Putamen (tissue), 1 donor: ENCODE measurements around the gene TSC1.

Source experiments
- DNase-seq: peaks from one replicate; pipeline ENCODE4 v3.0.0-alpha.2; 2016; ENCODE audit warnings: low spot score

Gene TSC1

GRCh38 chr9:132887181-132888120, 57.0 kb downstream of the TSC1 start:
- DNase-seq: no peak

GRCh38 chr9:132886334-132886725, 58.1 kb downstream of the TSC1 start:
- DNase-seq: no peak

GRCh38 chr9:132885720-132886333, 58.6 kb downstream of the TSC1 start:
- DNase-seq: no peak

- DNase-seq: no peak
These were observed 60.8 kb downstream of the TSC1 start for GRCh38 chr9:132883349-132884294.

- no peak for DNase-seq
These were observed 61.8 kb downstream of the TSC1 start for GRCh38 chr9:132882616-132883015.

- DNase-seq: no peak
These were observed 62.6 kb downstream of the TSC1 start for GRCh38 chr9:132881826-132882225.

GRCh38 chr9:132880324-132880661, 64.1 kb downstream of the TSC1 start:
- no peak for DNase-seq

GRCh38 chr9:132879457-132880323, 64.7 kb downstream of the TSC1 start:
- DNase-seq: no peak

GRCh38 chr9:132878695-132879456, 65.5 kb downstream of the TSC1 start, which contains the start of gene SPACA9:
Gene SPACA9, plus strand, starts transcription at chr9:132878898. Its CDS starts 5,050 bp downstream, at chr9:132883948.
- peak; percentile 32 for DNase-seq

GRCh38 chr9:132877824-132878694, 66.4 kb downstream of the TSC1 start, which contains the start of gene AK8:
Gene AK8, minus strand, starts transcription at chr9:132878284. Its CDS starts 29 bp downstream, at chr9:132878255.
- peak; percentile 65 for DNase-seq

GRCh38 chr9:132877458-132877823, 67.0 kb downstream of the TSC1 start:
- no peak for DNase-seq

GRCh38 chr9:132876849-132877248, 67.6 kb downstream of the TSC1 start:
- DNase-seq: no peak

- no peak for DNase-seq
These were observed 69.3 kb downstream of the TSC1 start for GRCh38 chr9:132875159-132875558.

GRCh38 chr9:132873403-132873802, 71.0 kb downstream of the TSC1 start:
- DNase-seq: no peak

GRCh38 chr9:132869266-132869665, 75.2 kb downstream of the TSC1 start:
- no peak for DNase-seq

GRCh38 chr9:132866898-132867297, 77.5 kb downstream of the TSC1 start:
- no peak for DNase-seq

- DNase-seq: no peak
These were observed 79.7 kb downstream of the TSC1 start for GRCh38 chr9:132864691-132865090.

GRCh38 chr9:132864277-132864676, 80.1 kb downstream of the TSC1 start:
- DNase-seq: no peak

GRCh38 chr9:132863096-132863495, 81.3 kb downstream of the TSC1 start:
- DNase-seq: no peak
